Keratinocyte (primary cell): ENCODE data around the gene LLCFC1.

Experiments used
- CTCF ChIP-seq, 3 experiments: IDR thresholded peaks in 1 of 3; conservative IDR thresholded peaks in 1 of 3; optimal IDR thresholded peaks in 1 of 3; 2 replicates in 2 of 3; 3 replicates in 1 of 3; pipeline versions ENCODE3 to v1.5.1; 2011; ENCODE audit warnings: low read length in 3 of 3, mild to moderate bottlenecking in 3 of 3, moderate library complexity in 2 of 3, control low read depth in 1 of 3, inconsistent platforms in 1 of 3; ENCODE audit not compliant: insufficient read depth in 2 of 3; ENCODE audit errors: extremely low read depth in 1 of 3
- EZH2 ChIP-seq: IDR thresholded peaks from one replicate; pipeline ENCODE4 v1.6.1; 2012; ENCODE audit warnings: inconsistent platforms, mild to moderate bottlenecking, low read length, moderate library complexity

- TF ChIP-seq CTCF (optimal IDR thresholded peaks at IDR 0.05 in 1 of 3, IDR thresholded peaks at IDR 0.05 in 1 of 3, conservative IDR thresholded peaks at IDR 0.05 in 1 of 3; ENCODE audit: extremely low read depth in 1 of 3, insufficient read depth in 2 of 3, low read length in 3 of 3) (no peak), EZH2 (no peak)
These were observed 22.8 kb upstream of the LLCFC1 start for GRCh38 chr7:142916508-142916907.
